HepG2 (cell line): Measurements from ENCODE around the gene RAD9A. TPM values are rescaled to one million over a fixed set of nuclear protein-coding genes. Genes with fewer than 3 reads are reported as not detected.

Source experiments
- BATF2 ChIP-seq: sonication (generic); formaldehyde crosslinking; IDR thresholded peaks from 2 replicates; pipeline ENCODE4 v1.8.0; 2022; ENCODE audit warnings: mild to moderate bottlenecking, missing genetic modification reagents, moderate library complexity
- ERF ChIP-seq: IDR thresholded peaks from 2 replicates; pipeline ENCODE4 v1.6.1; 2018; ENCODE audit warnings: missing biosample characterization, missing genetic modification reagents
- FOXA1 ChIP-seq, 2 experiments: fragments of 450-650 bp in 1 of 2; sonication (generic) in 1 of 2; formaldehyde crosslinking in 1 of 2; IDR thresholded peaks; 2 replicates each; pipeline versions ENCODE4 v1.4.0 to v1.6.1; 2016 to 2020; ENCODE audit warnings: missing genetic modification reagents in 1 of 2
- GMEB2 ChIP-seq: IDR thresholded peaks from 2 replicates; pipeline ENCODE4 v1.6.1; 2016; ENCODE audit warnings: missing biosample characterization, missing genetic modification reagents, low read depth
- MAZ ChIP-seq, 2 experiments: sonication (generic) in 1 of 2; formaldehyde crosslinking in 1 of 2; IDR thresholded peaks; 2 replicates each; pipeline versions ENCODE4 v1.5.0 to v1.6.1; 2012 to 2020; ENCODE audit warnings: low read depth in 2 of 2, mild to moderate bottlenecking in 2 of 2, borderline replicate concordance in 1 of 2, improper control_type of control experiment in 1 of 2, low read length in 1 of 2, missing genetic modification reagents in 1 of 2, moderate library complexity in 1 of 2
- NFIB ChIP-seq: sonication (generic); formaldehyde crosslinking; IDR thresholded peaks from 2 replicates; pipeline ENCODE4 v1.9.0; 2021; ENCODE audit warnings: missing genetic modification reagents, mild to moderate bottlenecking, borderline replicate concordance
- PAX8 ChIP-seq: sonication (generic); formaldehyde crosslinking; IDR thresholded peaks from 2 replicates; pipeline ENCODE4 v1.8.0; 2022; ENCODE audit warnings: mild to moderate bottlenecking, missing genetic modification reagents, borderline replicate concordance
- POLR2A ChIP-seq, 2 experiments: IDR thresholded peaks; 2 replicates each; pipeline ENCODE4 v1.6.1; 2011; ENCODE audit warnings: low read depth in 2 of 2, low read length in 2 of 2, mild to moderate bottlenecking in 1 of 2, moderate library complexity in 1 of 2; ENCODE audit not compliant: insufficient read depth in 1 of 2
- PRDM15 ChIP-seq: sonication (generic); formaldehyde crosslinking; IDR thresholded peaks from 2 replicates; pipeline ENCODE4 v1.4.0; 2020; ENCODE audit warnings: missing genetic modification reagents
- RAD21 ChIP-seq: fragments of 450-650 bp; formaldehyde crosslinking; IDR thresholded peaks from 2 replicates; pipeline ENCODE4 v1.5.0; 2020; ENCODE audit warnings: mild to moderate bottlenecking
- SMAD3 ChIP-seq: sonication (generic); formaldehyde crosslinking; IDR thresholded peaks from 2 replicates; pipeline ENCODE4 v1.4.0; 2020; ENCODE audit warnings: missing genetic modification reagents
- TFDP2 ChIP-seq: sonication (generic); formaldehyde crosslinking; IDR thresholded peaks from 2 replicates; pipeline ENCODE4 v1.4.0; 2020; ENCODE audit warnings: missing genetic modification reagents
- XBP1 ChIP-seq: sonication (generic); formaldehyde crosslinking; IDR thresholded peaks from 2 replicates; pipeline ENCODE4 v1.5.0; 2020; ENCODE audit warnings: missing genetic modification reagents
- ZFP36 ChIP-seq: fragments of 150-350 bp; IDR thresholded peaks from 2 replicates; pipeline ENCODE4 v1.6.1; 2018; ENCODE audit warnings: borderline replicate concordance, low read length, low read depth; ENCODE audit not compliant: partially characterized antibody
- ZFP82 ChIP-seq: sonication (generic); formaldehyde crosslinking; IDR thresholded peaks from 2 replicates; pipeline ENCODE4 v1.5.1; 2020; ENCODE audit warnings: mild to moderate bottlenecking, missing genetic modification reagents, borderline replicate concordance
- ZFX ChIP-seq: sonication (generic); formaldehyde crosslinking; IDR thresholded peaks from 2 replicates; pipeline ENCODE4 v1.4.0; 2020; ENCODE audit warnings: mild to moderate bottlenecking, low read depth, missing genetic modification reagents, moderate library complexity
- ZMYM2 ChIP-seq: sonication (generic); formaldehyde crosslinking; IDR thresholded peaks from 2 replicates; pipeline ENCODE4 v1.8.0; 2022; ENCODE audit warnings: mild to moderate bottlenecking, missing genetic modification reagents
- ZNF101 ChIP-seq: sonication (generic); formaldehyde crosslinking; IDR thresholded peaks from 2 replicates; pipeline ENCODE4 v1.4.0; 2020; ENCODE audit warnings: mild to moderate bottlenecking, low read depth, missing genetic modification reagents, borderline replicate concordance
- ZNF24 ChIP-seq: fragments of 450-650 bp; IDR thresholded peaks from 2 replicates; pipeline ENCODE4 v1.6.1; 2017; ENCODE audit warnings: antibody characterized with exemption, mild to moderate bottlenecking
- ZNF556 ChIP-seq: sonication (generic); formaldehyde crosslinking; IDR thresholded peaks from 2 replicates; pipeline ENCODE4 v1.4.0; 2020; ENCODE audit warnings: mild to moderate bottlenecking, missing genetic modification reagents, borderline replicate concordance
- ZNF558 ChIP-seq: sonication (generic); formaldehyde crosslinking; IDR thresholded peaks from 2 replicates; pipeline ENCODE4 v1.9.0; 2022; ENCODE audit warnings: mild to moderate bottlenecking, missing genetic modification reagents, borderline replicate concordance
- ZNF570 ChIP-seq: sonication (generic); formaldehyde crosslinking; IDR thresholded peaks from 2 replicates; pipeline ENCODE4 v1.4.0; 2020; ENCODE audit warnings: mild to moderate bottlenecking, missing genetic modification reagents, borderline replicate concordance
- ZNF607 ChIP-seq: sonication (generic); formaldehyde crosslinking; IDR thresholded peaks from 2 replicates; pipeline ENCODE4 v1.5.1; 2020; ENCODE audit warnings: missing genetic modification reagents, mild to moderate bottlenecking, borderline replicate concordance
- polyA plus RNA-seq, 8 experiments: library from polyadenylated mRNA; depleted of rRNA in 3 of 8; stranded (reverse) in 7 of 8; unstranded in 1 of 8; fragments of >200 nt; fragmentation: Illumina TruSeq in 4 of 8; extraction: Trizol in 4 of 8; gene quantifications; 2 replicates each; pipeline versions ENCODE4 v1.2.1 to v1.2.3, GENCODE V29; 2011 to 2016; ENCODE audit warnings: low read depth in 4 of 8, missing spikeins in 1 of 8, mixed read lengths in 1 of 8; ENCODE audit not compliant: insufficient read depth in 1 of 8
- total RNA-seq, 5 experiments: library from RNA; depleted of rRNA; stranded (reverse); fragments of >200 nt; fragmentation: Illumina TruSeq; extraction: Trizol; gene quantifications; 2 replicates each; pipeline ENCODE4 v1.2.3, GENCODE V29; 2016; ENCODE audit warnings: low read depth in 1 of 5

Gene RAD9A
- total and polyA plus RNA-seq, 2 of the 13 experiments (the other 11 are each of a cell fraction or from before 2014, with no cell fraction given): 10.1 to 15.7 TPM

- TF ChIP-seq XBP1 (CRISPR knock-in tag) (no peak), ERF (CRISPR knock-in tag) (no peak), POLR2A (IDR thresholded peaks at IDR 0.05; ENCODE audit: insufficient read depth in 1 of 2, low read depth in 2 of 2, low read length in 2 of 2) (no peak), TFDP2 (CRISPR knock-in tag) (no peak), ZNF556 (CRISPR knock-in tag) (no peak; the same call in 1 of the 2 replicates), MAZ (IDR thresholded peaks at IDR 0.05; ENCODE audit: borderline replicate concordance, low read depth, low read length) (no peak), MAZ (CRISPR knock-in tag; IDR thresholded peaks at IDR 0.05; ENCODE audit: low read depth) (no peak), PAX8 (CRISPR knock-in tag) (0 out of 2 replicates have a peak, but pooled peaks have one; percentile 12), PRDM15 (CRISPR knock-in tag) (peak; percentile 75; the same call in 1 of the 2 replicates), ZNF101 (CRISPR knock-in tag) (no peak), ZMYM2 (CRISPR knock-in tag) (no peak), ZNF607 (no peak), ZFP82 (CRISPR knock-in tag) (no peak), ZFP36 (no peak), GMEB2 (CRISPR knock-in tag) (no peak), RAD21 (no peak), FOXA1 (IDR thresholded peaks at IDR 0.05) (no peak), FOXA1 (CRISPR knock-in tag; IDR thresholded peaks at IDR 0.05) (no peak), ZNF558 (CRISPR knock-in tag) (no peak), BATF2 (CRISPR knock-in tag) (no peak), ZNF24 (no peak), ZNF570 (CRISPR knock-in tag) (no peak), NFIB (CRISPR knock-in tag) (no peak), SMAD3 (CRISPR knock-in tag) (no peak), ZFX (CRISPR knock-in tag) (no peak)
These were observed 9.2 kb downstream of the RAD9A start (continued) for GRCh38 chr11:67400942-67401494.
